Neuronal stem cell (in vitro differentiated cells): ENCODE measurements around the gene RILPL1.

Experiments
- DNase-seq: peaks from one replicate; pipeline ENCODE4 v3.0.0-alpha.2; 2013; ENCODE audit warnings: low spot score
- H2AFZ ChIP-seq: one replicate; pipeline ENCODE4 v1.6.1; 2013; ENCODE audit warnings: mild to moderate bottlenecking, low read length, inconsistent platforms
- H2AK5ac ChIP-seq: 2 replicates; pipeline ENCODE4 v1.6.1; 2013; ENCODE audit warnings: low read depth, mild to moderate bottlenecking, inconsistent platforms, low read length, moderate library complexity, mixed read lengths
- H2BK120ac ChIP-seq: 2 replicates; pipeline ENCODE4 v1.6.1; 2013; ENCODE audit warnings: low read depth, mild to moderate bottlenecking, inconsistent platforms, low read length, moderate library complexity, mixed read lengths
- H2BK12ac ChIP-seq: one replicate; pipeline ENCODE4 v1.6.1; 2013; ENCODE audit warnings: low read length, inconsistent platforms
- H2BK15ac ChIP-seq: 2 replicates; pipeline ENCODE4 v1.6.1; 2013; ENCODE audit warnings: mild to moderate bottlenecking, low read length, inconsistent platforms, mixed read lengths
- H2BK5ac ChIP-seq: one replicate; pipeline ENCODE4 v1.6.1; 2013; ENCODE audit warnings: inconsistent platforms, mild to moderate bottlenecking, low read length, moderate library complexity
- H3K14ac ChIP-seq: one replicate; pipeline ENCODE4 v1.6.1; 2013; ENCODE audit warnings: low read length, inconsistent platforms
- H3K18ac ChIP-seq: 2 replicates; pipeline ENCODE4 v1.6.1; 2013; ENCODE audit warnings: low read length, inconsistent platforms
- H3K23ac ChIP-seq: 2 replicates; pipeline ENCODE4 v1.6.1; 2013; ENCODE audit warnings: low read depth, mild to moderate bottlenecking, mixed read lengths, low read length, inconsistent platforms; ENCODE audit not compliant: poor library complexity
- H3K27ac ChIP-seq: replicated peaks from 3 replicates; pipeline ENCODE4 v1.5.1; 2013; ENCODE audit warnings: low read length, inconsistent platforms
- H3K27me3 ChIP-seq, 3 experiments: 2 replicates each; pipeline ENCODE4 v1.6.1; 2013; ENCODE audit warnings: low read length in 3 of 3, mild to moderate bottlenecking in 2 of 3, inconsistent platforms in 1 of 3, low read depth in 1 of 3, mixed read lengths in 1 of 3, moderate library complexity in 1 of 3; ENCODE audit not compliant: control insufficient read depth in 3 of 3, insufficient read depth in 3 of 3
- H3K36me3 ChIP-seq, 2 donors: replicated peaks in 1 of 2; 2 replicates each; pipeline ENCODE4 v1.6.1; 2013; ENCODE audit warnings: low read length in 2 of 2; ENCODE audit not compliant: control insufficient read depth in 2 of 2, insufficient read depth in 2 of 2
- H3K4ac ChIP-seq: 2 replicates; pipeline ENCODE4 v1.6.1; 2013; ENCODE audit warnings: inconsistent platforms, mild to moderate bottlenecking, low read length, moderate library complexity
- H3K4me1 ChIP-seq, 2 donors: 1 replicate in 1 of 2; 2 replicates in 1 of 2; pipeline ENCODE4 v1.6.1; 2013; ENCODE audit warnings: low read length in 2 of 2, low read depth in 1 of 2; ENCODE audit not compliant: control insufficient read depth in 2 of 2, insufficient read depth in 1 of 2
- H3K4me2 ChIP-seq: one replicate; pipeline ENCODE4 v1.6.1; 2013; ENCODE audit warnings: mild to moderate bottlenecking, low read length, inconsistent platforms; ENCODE audit not compliant: insufficient read depth, poor library complexity, severe bottlenecking
- H3K4me3 ChIP-seq, 2 donors: 2 replicates each; pipeline ENCODE4 v1.5.1; 2013; ENCODE audit warnings: low read length in 2 of 2, mild to moderate bottlenecking in 2 of 2, inconsistent platforms in 1 of 2, moderate library complexity in 1 of 2
- H3K79me1 ChIP-seq: one replicate; pipeline ENCODE4 v1.6.1; 2013; ENCODE audit warnings: low read depth, mild to moderate bottlenecking, inconsistent platforms, low read length, moderate library complexity
- H3K9ac ChIP-seq: one replicate; pipeline ENCODE4 v1.6.1; 2013; ENCODE audit warnings: mild to moderate bottlenecking, low read depth, low read length, inconsistent platforms; ENCODE audit not compliant: poor library complexity
- H3K9me3 ChIP-seq, 2 donors: replicated peaks in 1 of 2; 2 replicates each; pipeline versions ENCODE3 to v1.6.1; 2013; ENCODE audit warnings: low read length in 2 of 2, mild to moderate bottlenecking in 2 of 2, inconsistent platforms in 1 of 2, low read depth in 1 of 2, mixed read lengths in 1 of 2, moderate library complexity in 1 of 2; ENCODE audit not compliant: control insufficient read depth in 2 of 2, insufficient read depth in 1 of 2
- H4K8ac ChIP-seq: one replicate; pipeline ENCODE4 v1.6.1; 2013; ENCODE audit warnings: low read depth, mild to moderate bottlenecking, inconsistent platforms, low read length, moderate library complexity
- H4K91ac ChIP-seq: one replicate; pipeline ENCODE4 v1.6.1; 2013; ENCODE audit warnings: low read length, low read depth, mild to moderate bottlenecking, inconsistent platforms; ENCODE audit not compliant: poor library complexity
- WGBS, 2 donors: extraction: QIAGEN DNeasy Blood & Tissue Kit; methylation state at CpG; one replicate each; pipeline ENCODE4 v1.1.7; 2013; ENCODE audit warnings: missing lambda C conversion rate in 2 of 2, mixed read lengths in 1 of 2; ENCODE audit not compliant: insufficient read length in 2 of 2, insufficient replicate concordance in 1 of 2; ENCODE audit errors: extremely low coverage in 2 of 2; 5-methylcytosine and 5-hydroxymethylcytosine counted together

The RILPL1 gene

DNA sequence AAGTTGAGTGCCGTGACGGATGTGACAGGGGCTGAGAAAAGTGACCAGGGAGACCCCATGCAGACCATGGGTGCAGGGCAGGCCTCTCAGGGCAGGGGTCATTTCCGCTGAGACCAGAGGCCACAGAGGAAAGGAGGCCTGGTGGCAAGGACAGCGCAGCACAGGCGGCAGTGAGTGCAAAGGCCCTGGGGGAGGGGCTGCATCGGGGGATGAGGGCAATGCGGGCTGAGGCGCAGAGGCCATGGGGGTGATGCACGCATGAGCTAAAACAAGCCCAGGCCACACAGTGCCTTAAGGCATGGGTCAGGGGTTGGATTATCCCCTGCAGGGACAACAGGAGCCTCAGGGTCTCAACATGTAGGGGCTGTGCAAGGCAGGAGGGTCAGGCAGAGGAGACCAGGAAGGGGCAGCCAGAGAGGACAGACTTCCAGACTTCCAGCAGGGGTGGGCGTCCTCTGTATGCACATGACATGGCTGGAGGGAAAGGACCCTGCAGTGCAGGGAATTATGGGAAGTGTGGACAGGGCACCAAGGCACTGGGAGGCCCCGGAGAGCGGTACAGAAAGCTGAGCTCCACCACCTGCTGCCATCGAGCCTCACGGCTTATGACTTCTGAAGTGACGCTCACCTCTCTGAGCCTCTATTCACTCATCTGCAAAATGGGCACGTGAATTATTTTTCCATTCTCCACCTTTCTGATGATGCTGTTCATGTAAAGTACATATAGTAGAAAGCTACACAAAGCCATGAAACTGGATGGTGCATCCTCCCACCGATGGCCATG lies 27.3 kb downstream of the RILPL1 start:
- Histone ChIP-seq H2BK12ac (no peak overlapping the region), H3K4me1 (peaks cover 4 to 7% of the 10 kb centered on the region in 2 donors), H3K27me3 (no peaks in the 10 kb centered on the region), H3K9ac (peak overlapping the region; percentile 15), H3K79me1 (peaks cover 3% of the 10 kb centered on the region), H2AK5ac (peak overlapping the region; percentile 88), H2AFZ (no peak overlapping the region), H3K27ac (no peak overlapping the region), H2BK120ac (no peak overlapping the region), H3K36me3 (peaks cover 11 to 37% of the 10 kb centered on the region in 2 donors), H4K91ac (peak overlapping the region; percentile 14), H3K9me3 (peaks cover 0 to 2% of the 10 kb centered on the region in 2 donors), H3K23ac (peak overlapping the region; percentile 71), H3K4me2 (no peak overlapping the region), H3K18ac (peak overlapping the region; percentile 25), H4K8ac (no peak overlapping the region), H3K14ac (no peak overlapping the region), H2BK15ac (no peak overlapping the region), H2BK5ac (no peak overlapping the region), H3K4ac (no peak overlapping the region), H3K4me3 (no peak overlapping the region)
- WGBS, 2 donors = no CpG with 5 or more reads among the region's 17 CpGs
- no peak for DNase-seq

DNA sequence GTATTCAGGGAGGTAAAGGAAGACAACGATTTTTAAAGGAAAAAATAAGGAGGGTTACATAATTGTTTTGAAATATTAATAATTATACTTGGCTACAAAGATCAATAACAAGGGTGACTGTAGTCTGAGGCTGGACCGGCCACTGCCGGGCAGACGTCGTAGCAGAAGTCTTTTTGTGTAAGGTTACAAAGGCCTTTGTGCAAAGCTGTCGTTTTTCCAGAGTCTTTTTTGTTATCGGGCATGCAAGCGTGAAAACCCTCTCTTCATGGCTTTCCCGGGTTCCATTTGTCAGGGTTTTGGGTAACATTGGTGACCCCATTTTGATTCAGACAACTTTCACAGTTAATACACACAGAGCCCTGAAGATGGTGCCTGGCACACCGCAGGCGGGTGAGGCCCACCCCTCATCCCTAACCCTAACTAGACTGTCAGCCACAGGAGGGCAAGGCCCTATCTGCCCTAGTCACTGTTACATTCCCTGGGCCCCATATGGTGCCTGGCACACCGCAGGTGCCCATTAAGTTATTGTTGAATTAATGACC lies 31.3 kb downstream of the RILPL1 start:
- H3K27ac ChIP-seq = peak overlapping the region; percentile 64
- no peak overlapping the region for H2BK5ac ChIP-seq
- no peak overlapping the region for H2BK15ac ChIP-seq
- no peak overlapping the region for H3K4me3 ChIP-seq
- no peak overlapping the region for H3K4me2 ChIP-seq
- H2BK12ac ChIP-seq = no peak overlapping the region
- H3K27me3 ChIP-seq = no peaks in the 10 kb centered on the region
- no peak overlapping the region for H3K14ac ChIP-seq
- peaks cover 12 to 45% of the 10 kb centered on the region in 2 donors for H3K36me3 ChIP-seq
- H3K18ac ChIP-seq = no peak overlapping the region
- H4K8ac ChIP-seq = no peak overlapping the region
- H3K9ac ChIP-seq = no peak overlapping the region
- peaks cover 0 to 2% of the 10 kb centered on the region in 2 donors for H3K9me3 ChIP-seq
- H3K79me1 ChIP-seq = peaks cover 3% of the 10 kb centered on the region
- no peak overlapping the region for H3K4ac ChIP-seq
- H2AFZ ChIP-seq = no peak overlapping the region
- H4K91ac ChIP-seq = no peak overlapping the region
- no peak overlapping the region for H2BK120ac ChIP-seq
- peak; percentile 77 for DNase-seq
- no peak overlapping the region for H2AK5ac ChIP-seq
- peaks cover 2 to 7% of the 10 kb centered on the region in 2 donors for H3K4me1 ChIP-seq
- no CpG with 5 or more reads among the region's 12 CpGs for WGBS, 2 donors
- H3K23ac ChIP-seq = no peak overlapping the region

DNA sequence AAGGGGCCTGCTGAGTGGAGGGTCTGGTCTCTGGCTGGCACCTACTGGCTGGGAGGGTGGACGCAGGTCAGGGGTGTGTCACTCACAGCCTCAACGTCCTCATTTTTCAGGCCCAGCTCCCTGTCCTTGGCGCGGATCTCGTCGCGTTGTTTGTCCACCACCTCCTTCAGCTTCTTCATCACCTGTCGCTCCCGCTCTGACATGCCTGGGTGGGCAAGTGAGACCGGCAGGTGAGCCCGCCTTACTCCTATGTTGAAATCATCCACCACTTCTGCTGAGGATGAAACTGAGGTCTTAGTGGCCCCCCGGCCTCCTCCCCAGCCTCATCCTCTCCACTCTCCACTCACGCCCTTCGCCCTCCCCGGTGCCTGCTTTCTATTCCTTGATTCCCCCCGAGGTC lies 34.2 kb downstream of the RILPL1 start:
- Histone ChIP-seq H3K23ac (no peak overlapping the region), H2AFZ (no peak overlapping the region), H3K18ac (no peak overlapping the region), H3K9ac (no peak overlapping the region), H3K4me2 (no peak overlapping the region), H2AK5ac (peak overlapping the region; percentile 76), H3K36me3 (peaks cover 19 to 40% of the 10 kb centered on the region in 2 donors), H3K4me3 (no peak overlapping the region), H2BK12ac (peak overlapping the region; percentile 14), H4K8ac (no peak overlapping the region), H3K4me1 (peaks cover 2 to 7% of the 10 kb centered on the region in 2 donors), H3K27me3 (no peaks in the 10 kb centered on the region), H2BK15ac (no peak overlapping the region), H2BK5ac (no peak overlapping the region), H3K27ac (no peak overlapping the region), H3K9me3 (peaks cover 0 to 2% of the 10 kb centered on the region in 2 donors), H3K4ac (no peak overlapping the region), H2BK120ac (no peak overlapping the region), H3K79me1 (no peaks in the 10 kb centered on the region), H4K91ac (no peak overlapping the region), H3K14ac (no peak overlapping the region)
- DNase-seq = no peak
- WGBS, 2 donors = no CpG with 5 or more reads among the region's 16 CpGs

DNA sequence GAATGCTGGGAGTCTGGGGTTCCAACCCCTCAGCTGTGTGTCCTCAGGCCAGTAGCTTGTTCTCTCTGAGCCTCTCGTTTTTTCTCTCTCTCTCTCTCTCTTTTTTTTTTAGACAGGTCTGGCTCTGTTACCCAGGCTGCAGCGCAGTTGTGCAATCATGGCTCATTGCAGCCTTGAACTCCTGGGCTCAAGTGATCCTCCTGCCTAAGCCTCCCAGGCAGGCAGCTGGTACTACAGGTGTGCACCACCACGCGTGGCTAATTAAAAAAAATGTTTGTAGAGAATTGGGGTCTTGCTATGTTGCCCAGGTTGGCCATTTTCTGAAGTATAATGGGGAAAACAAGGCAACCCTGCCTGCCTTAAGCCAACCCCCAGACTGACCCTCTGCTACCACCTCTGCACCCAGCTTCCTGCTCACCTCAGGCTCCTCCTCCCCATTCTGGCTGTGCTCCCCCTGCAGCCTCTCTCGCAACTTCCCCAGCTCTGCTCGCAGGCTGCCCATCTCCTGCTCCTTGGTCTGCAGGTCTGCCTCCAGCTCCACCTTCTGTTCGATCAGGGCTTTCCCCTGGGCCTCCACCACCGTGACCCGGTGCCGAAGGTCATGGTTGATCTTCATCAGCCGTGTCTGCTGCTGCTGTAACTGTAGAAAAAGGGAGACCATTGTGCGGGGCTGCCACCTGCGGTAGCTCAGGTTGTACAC lies 35.2 kb downstream of the RILPL1 start:
- H3K23ac ChIP-seq = no peak overlapping the region
- H4K91ac ChIP-seq = no peak overlapping the region
- no peak overlapping the region for H2BK12ac ChIP-seq
- H3K27ac ChIP-seq = no peak overlapping the region
- no peak overlapping the region for H3K14ac ChIP-seq
- peaks cover 7% of the 10 kb centered on the region in 2 donors for H3K4me1 ChIP-seq
- no peak overlapping the region for H3K9ac ChIP-seq
- no peaks in the 10 kb centered on the region for H3K27me3 ChIP-seq
- no CpG with 5 or more reads among the region's 13 CpGs for WGBS, 2 donors
- no peaks in the 10 kb centered on the region for H3K9me3 ChIP-seq
- peaks cover 17 to 40% of the 10 kb centered on the region in 2 donors for H3K36me3 ChIP-seq
- no peak overlapping the region for H2AFZ ChIP-seq
- no peak overlapping the region for H2AK5ac ChIP-seq
- DNase-seq = no peak
- H3K4me2 ChIP-seq = no peak overlapping the region
- no peak overlapping the region for H2BK5ac ChIP-seq
- H3K79me1 ChIP-seq = peaks cover 2% of the 10 kb centered on the region
- no peak overlapping the region for H4K8ac ChIP-seq
- no peak overlapping the region for H3K4ac ChIP-seq
- H3K18ac ChIP-seq = no peak overlapping the region
- no peak overlapping the region for H2BK15ac ChIP-seq
- no peak overlapping the region for H2BK120ac ChIP-seq
- H3K4me3 ChIP-seq = no peak overlapping the region
